Ovary (tissue), 9 donors: ENCODE data around the gene SEMA5B. TPM values are rescaled to one million over a fixed set of nuclear protein-coding genes. Genes with fewer than 3 reads are reported as not detected.

Experiments used
- DNase-seq, 5 donors: peaks; one replicate each; pipeline ENCODE4 v3.0.0-alpha.2; 2019 to 2020
- H3K27ac ChIP-seq, 2 donors: fragments of 200-600 bp; one replicate each; pipeline versions ENCODE4 v1.5.1 to v1.8.0; 2019 to 2022
- H3K27me3 ChIP-seq: fragments of 200-600 bp; one replicate; pipeline ENCODE4 v1.8.0; 2022
- H3K36me3 ChIP-seq: fragments of 200-600 bp; sonication (generic); one replicate; pipeline ENCODE4 v1.5.1; 2019
- H3K4me1 ChIP-seq: one replicate; pipeline ENCODE4 v1.8.1; 2013; ENCODE audit warnings: mild to moderate bottlenecking, moderate library complexity; ENCODE audit not compliant: insufficient read depth
- H3K4me3 ChIP-seq: fragments of 200-600 bp; sonication (generic); one replicate; pipeline ENCODE4 v1.5.1; 2017
- H3K9me3 ChIP-seq, 2 donors: fragments of 200-600 bp in 1 of 2; sonication (generic) in 1 of 2; one replicate each; pipeline versions ENCODE4 v1.5.1 to v1.8.1; 2013 to 2019; ENCODE audit warnings: mild to moderate bottlenecking in 1 of 2, moderate library complexity in 1 of 2
- EP300 ChIP-seq: sonication (generic); formaldehyde crosslinking; IDR thresholded peaks from one replicate; pipeline ENCODE4 v1.6.1; 2017; ENCODE audit warnings: antibody characterized with exemption
- POLR2A ChIP-seq: fragments of 450-650 bp; IDR thresholded peaks from one replicate; pipeline ENCODE4 v1.6.1; 2017; ENCODE audit warnings: antibody characterized with exemption, mild to moderate bottlenecking, moderate library complexity
- WGBS, 3 donors: extraction: QIAGEN DNeasy Blood & Tissue Kit in 1 of 3; methylation state at CpG; one replicate each; pipeline versions ENCODE4 v1.1.5 to v1.1.7; 2013 to 2017; 5-methylcytosine and 5-hydroxymethylcytosine counted together
- intact Hi-C, 4 donors: fragments of 100-400 bp; cut with DNase I; formaldehyde crosslinking; loops; one replicate each; pipeline versions ENCODE4 v1.11.0 to v1.15.1; 2022 to 2023
- polyA plus RNA-seq, 2 donors: library from polyadenylated mRNA; stranded (reverse); fragments of 200-250 nt in 1 of 2; fragments of 350-450 nt in 1 of 2; fragmentation: Illumina TruSeq in 1 of 2; extraction: RNeasy Lipid Tissue Mini Kit (QIAGEN cat#74804) in 1 of 2; gene quantifications; one replicate each; pipeline ENCODE4 v1.2.3, GENCODE V29; 2013 to 2014
- total RNA-seq, 7 donors: library from RNA; depleted of rRNA in 2 of 7; stranded (reverse); fragments of >200 nt in 2 of 7; fragmentation: NEBNext Ultra II Directional in 3 of 7; extraction: Animal tissue kit (Norgen Biotek cat#: 25700) in 3 of 7; gene quantifications; one replicate each; pipeline versions ENCODE4 v1.1.0 to v1.2.4, GENCODE V29; 2016 to 2023
- TF ChIP-seq, protein P1 (sequence below), 3 donors: fragments of 450-650 bp in 2 of 3; fragments of 200-600 bp in 1 of 3; IDR thresholded peaks; one replicate each; pipeline versions ENCODE4 v1.5.1 to v1.8.0; 2016 to 2022; ENCODE audit warnings: antibody characterized with exemption in 3 of 3, mild to moderate bottlenecking in 1 of 3
- donor health status: DM: no; HTN: no; CAD: no; lungs with moderate emphysema.
- donor health status: DM: no; HTN: no; CAD: no.
- donor health status: Bipolar disorder and iron deficiency.
- donor health status: DM: yes; HTN: yes; CAD: no.
- donor health status: DM: no; HTN: no; CAD: no.
- donor health status: DM: yes; HTN: yes; CAD: no.

The SEMA5B gene
- total and polyA plus RNA-seq, 9 donors, result 0.22 to 3.1 (median 1.3) TPM

- Histone ChIP-seq H3K36me3 (no peaks in the 10 kb centered on the region), H3K9me3 (no peaks in the 10 kb centered on the region), H3K27me3 (no peaks in the 10 kb centered on the region), H3K27ac (no peak overlapping the region), H3K4me3 (no peak overlapping the region), H3K4me1 (no peaks in the 10 kb centered on the region)
- intact Hi-C loops, result no loop called here
- no peak for TF ChIP-seq EP300
- TF ChIP-seq POLR2A, result no peak
- TF ChIP-seq, protein P1, sequence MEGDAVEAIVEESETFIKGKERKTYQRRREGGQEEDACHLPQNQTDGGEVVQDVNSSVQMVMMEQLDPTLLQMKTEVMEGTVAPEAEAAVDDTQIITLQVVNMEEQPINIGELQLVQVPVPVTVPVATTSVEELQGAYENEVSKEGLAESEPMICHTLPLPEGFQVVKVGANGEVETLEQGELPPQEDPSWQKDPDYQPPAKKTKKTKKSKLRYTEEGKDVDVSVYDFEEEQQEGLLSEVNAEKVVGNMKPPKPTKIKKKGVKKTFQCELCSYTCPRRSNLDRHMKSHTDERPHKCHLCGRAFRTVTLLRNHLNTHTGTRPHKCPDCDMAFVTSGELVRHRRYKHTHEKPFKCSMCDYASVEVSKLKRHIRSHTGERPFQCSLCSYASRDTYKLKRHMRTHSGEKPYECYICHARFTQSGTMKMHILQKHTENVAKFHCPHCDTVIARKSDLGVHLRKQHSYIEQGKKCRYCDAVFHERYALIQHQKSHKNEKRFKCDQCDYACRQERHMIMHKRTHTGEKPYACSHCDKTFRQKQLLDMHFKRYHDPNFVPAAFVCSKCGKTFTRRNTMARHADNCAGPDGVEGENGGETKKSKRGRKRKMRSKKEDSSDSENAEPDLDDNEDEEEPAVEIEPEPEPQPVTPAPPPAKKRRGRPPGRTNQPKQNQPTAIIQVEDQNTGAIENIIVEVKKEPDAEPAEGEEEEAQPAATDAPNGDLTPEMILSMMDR (IDR thresholded peaks at IDR 0.05), result no peak
- WGBS, 3 donors, result 91 to 94% (median 93%) methylated on average over 4 of the region's 4 CpGs
- DNase-seq, result no peak
Observed at GRCh38 chr3:122989856-122990575, 37.5 kb downstream of the SEMA5B start.

DNA sequence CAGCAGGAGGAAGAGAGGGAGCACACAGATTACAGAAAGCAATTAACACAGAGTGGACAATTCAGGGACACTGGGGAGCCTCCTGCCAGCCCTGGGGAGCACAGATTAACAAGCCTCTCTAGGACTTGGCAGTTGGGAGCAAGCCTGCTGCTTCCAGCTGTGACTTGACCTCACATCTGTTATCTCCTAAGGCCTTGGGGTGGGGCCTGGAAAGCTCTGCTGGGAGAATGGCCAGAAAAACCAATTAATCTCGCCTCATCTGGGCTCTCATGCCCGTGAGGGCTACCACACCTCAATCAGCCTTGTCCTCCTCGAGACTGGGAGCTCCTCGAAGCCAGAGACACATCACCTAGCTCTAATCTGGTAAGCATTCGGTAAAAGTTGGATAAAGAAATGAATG lies 39.1 kb downstream of the SEMA5B start:
- H3K4me1 ChIP-seq, result no peaks in the 10 kb centered on the region
- intact Hi-C loops, result no loop called here
- no peaks in the 10 kb centered on the region for H3K36me3 ChIP-seq
- TF ChIP-seq, protein P1 (IDR thresholded peaks at IDR 0.05), result no peak
- TF ChIP-seq POLR2A (no peak), EP300 (no peak)
- H3K4me3 ChIP-seq, result no peak overlapping the region
- H3K27ac ChIP-seq, result no peak overlapping the region
- DNase-seq, result no peak
- no peaks in the 10 kb centered on the region for H3K27me3 ChIP-seq
- no peaks in the 10 kb centered on the region for H3K9me3 ChIP-seq
- 8 to 42% (median 16%) methylated on average over 5 of the region's 5 CpGs for WGBS, 3 donors

DNA sequence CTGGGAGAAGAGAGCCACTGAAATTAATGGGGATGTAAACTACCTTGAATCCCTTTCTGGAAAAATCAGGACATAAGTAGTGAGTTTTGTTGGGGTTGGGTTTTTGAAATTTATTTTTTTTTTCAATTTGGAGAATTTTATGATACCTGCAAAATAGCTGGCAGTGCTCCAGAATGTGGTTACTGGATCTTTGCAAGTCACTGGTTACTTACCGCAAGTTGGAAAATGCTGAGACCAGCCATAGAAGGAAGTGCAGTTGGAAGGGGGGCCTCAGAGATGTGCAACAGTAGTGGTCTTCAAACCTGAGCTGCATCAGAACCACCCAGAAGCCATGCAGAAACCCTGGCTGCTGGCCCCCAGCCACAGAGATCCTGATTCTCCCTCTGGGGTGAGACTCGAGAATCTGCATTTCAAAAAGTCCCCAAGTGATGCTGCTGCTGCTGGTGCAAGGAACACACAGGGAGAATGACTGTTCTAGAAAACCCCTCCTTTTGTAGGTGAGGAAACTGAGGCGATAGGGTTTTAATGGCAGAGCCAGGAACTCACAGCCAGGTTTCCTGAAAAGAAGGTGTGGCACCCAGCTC lies 39.7 kb downstream of the SEMA5B start:
- H3K27me3 ChIP-seq, result no peaks in the 10 kb centered on the region
- H3K4me1 ChIP-seq, result no peaks in the 10 kb centered on the region
- TF ChIP-seq POLR2A (no peak), EP300 (no peak)
- TF ChIP-seq, protein P1 (IDR thresholded peaks at IDR 0.05), result no peak
- WGBS, 3 donors, result 88 to 90% (median 89%) methylated on average over 3 of the region's 3 CpGs
- H3K36me3 ChIP-seq, result no peaks in the 10 kb centered on the region
- no peak overlapping the region for H3K27ac ChIP-seq
- no peak for DNase-seq
- intact Hi-C loops, result no loop called here
- H3K4me3 ChIP-seq, result no peak overlapping the region
- no peaks in the 10 kb centered on the region for H3K9me3 ChIP-seq

GRCh38 chr3:122987231-122987630 lies 40.3 kb downstream of the SEMA5B start:
- Histone ChIP-seq H3K27me3 (no peaks in the 10 kb centered on the region), H3K36me3 (no peaks in the 10 kb centered on the region), H3K4me3 (no peak overlapping the region), H3K4me1 (no peaks in the 10 kb centered on the region), H3K9me3 (no peaks in the 10 kb centered on the region), H3K27ac (no peak overlapping the region)
- no peak for DNase-seq
- TF ChIP-seq EP300, result no peak
- TF ChIP-seq, protein P1 (IDR thresholded peaks at IDR 0.05), result no peak
- no peak for TF ChIP-seq POLR2A
- WGBS, 3 donors, result 88 to 94% (median 92%) methylated on average over 2 of the region's 2 CpGs
- intact Hi-C loops, result no loop called here
